Endothelial cell (in vitro differentiated cells): ENCODE data around the gene PTPRN2. TPM values are rescaled to one million over a fixed set of nuclear protein-coding genes. Genes with fewer than 3 reads are reported as not detected.

Source experiments
- DNase-seq: peaks from one replicate; pipeline ENCODE4 v3.0.0; 2021; ENCODE audit warnings: low spot score
- H3K27ac Mint-ChIP-seq: one replicate; pipeline ENCODE4 v1.8.0; 2021; ENCODE audit warnings: mixed read lengths, inconsistent platforms; ENCODE audit not compliant: unreplicated experiment
- H3K27me3 Mint-ChIP-seq: one replicate; pipeline ENCODE4 v1.8.0; 2021; ENCODE audit warnings: mild to moderate bottlenecking, moderate library complexity, mixed read lengths, inconsistent platforms; ENCODE audit not compliant: unreplicated experiment
- H3K36me3 Mint-ChIP-seq: one replicate; pipeline ENCODE4 v1.8.0; 2021; ENCODE audit warnings: mild to moderate bottlenecking, low read depth, mixed read lengths, inconsistent platforms; ENCODE audit not compliant: unreplicated experiment
- H3K4me1 Mint-ChIP-seq: one replicate; pipeline ENCODE4 v1.8.0; 2021; ENCODE audit warnings: mild to moderate bottlenecking, mixed read lengths, inconsistent platforms; ENCODE audit not compliant: unreplicated experiment
- H3K4me3 Mint-ChIP-seq: one replicate; pipeline ENCODE4 v1.8.0; 2021; ENCODE audit warnings: mild to moderate bottlenecking, mixed read lengths, inconsistent platforms; ENCODE audit not compliant: unreplicated experiment
- H3K9me3 Mint-ChIP-seq: one replicate; pipeline ENCODE4 v1.8.0; 2021; ENCODE audit warnings: mixed read lengths, inconsistent platforms; ENCODE audit not compliant: unreplicated experiment
- total RNA-seq: library from RNA; stranded (reverse); fragmentation: NEBNext Ultra II Directional; extraction: Animal tissue kit (Norgen Biotek cat#: 25700); gene quantifications from one replicate; pipeline ENCODE4 v1.2.1, GENCODE V29; 2021; ENCODE audit not compliant: unreplicated experiment
- TF ChIP-seq, protein P1 (sequence below): fragments of 200-600 bp; sonication (generic); IDR thresholded peaks from one replicate; pipeline ENCODE4 v1.5.0; 2021; ENCODE audit warnings: antibody characterized with exemption; ENCODE audit not compliant: unreplicated experiment

The PTPRN2 gene
- total RNA-seq, 1 donor from 2014 or later: 0.18 TPM

DNA sequence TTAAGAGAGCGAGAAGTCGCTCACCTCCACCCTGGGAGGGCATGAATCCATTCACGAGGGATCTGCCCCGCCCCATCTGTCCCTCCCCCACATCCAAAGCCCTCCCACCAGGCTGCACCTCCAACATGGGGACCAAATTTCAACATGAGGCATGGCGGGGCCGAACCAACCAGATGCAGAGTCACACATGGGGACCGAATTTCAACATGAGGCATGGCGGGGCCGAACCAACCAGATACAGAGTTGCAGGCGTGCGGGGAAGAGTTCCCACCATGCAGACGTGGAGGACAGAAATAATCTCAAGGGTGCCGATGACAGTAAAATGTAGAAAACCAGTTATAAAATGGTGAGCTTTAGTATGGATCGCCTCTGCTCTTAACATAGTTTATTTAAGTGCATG, 686.5 kb downstream of the PTPRN2 start:
- TF ChIP-seq, protein P1, sequence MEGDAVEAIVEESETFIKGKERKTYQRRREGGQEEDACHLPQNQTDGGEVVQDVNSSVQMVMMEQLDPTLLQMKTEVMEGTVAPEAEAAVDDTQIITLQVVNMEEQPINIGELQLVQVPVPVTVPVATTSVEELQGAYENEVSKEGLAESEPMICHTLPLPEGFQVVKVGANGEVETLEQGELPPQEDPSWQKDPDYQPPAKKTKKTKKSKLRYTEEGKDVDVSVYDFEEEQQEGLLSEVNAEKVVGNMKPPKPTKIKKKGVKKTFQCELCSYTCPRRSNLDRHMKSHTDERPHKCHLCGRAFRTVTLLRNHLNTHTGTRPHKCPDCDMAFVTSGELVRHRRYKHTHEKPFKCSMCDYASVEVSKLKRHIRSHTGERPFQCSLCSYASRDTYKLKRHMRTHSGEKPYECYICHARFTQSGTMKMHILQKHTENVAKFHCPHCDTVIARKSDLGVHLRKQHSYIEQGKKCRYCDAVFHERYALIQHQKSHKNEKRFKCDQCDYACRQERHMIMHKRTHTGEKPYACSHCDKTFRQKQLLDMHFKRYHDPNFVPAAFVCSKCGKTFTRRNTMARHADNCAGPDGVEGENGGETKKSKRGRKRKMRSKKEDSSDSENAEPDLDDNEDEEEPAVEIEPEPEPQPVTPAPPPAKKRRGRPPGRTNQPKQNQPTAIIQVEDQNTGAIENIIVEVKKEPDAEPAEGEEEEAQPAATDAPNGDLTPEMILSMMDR: no peak
- Mint-ChIP-seq H3K27me3 (peaks cover 19% of the 10 kb centered on the region), H3K4me3 (no peak overlapping the region), H3K9me3 (peaks cover 47% of the 10 kb centered on the region), H3K4me1 (no peaks in the 10 kb centered on the region), H3K27ac (no peak overlapping the region), H3K36me3 (peaks cover 20% of the 10 kb centered on the region)
- DNase-seq: no peak

DNA sequence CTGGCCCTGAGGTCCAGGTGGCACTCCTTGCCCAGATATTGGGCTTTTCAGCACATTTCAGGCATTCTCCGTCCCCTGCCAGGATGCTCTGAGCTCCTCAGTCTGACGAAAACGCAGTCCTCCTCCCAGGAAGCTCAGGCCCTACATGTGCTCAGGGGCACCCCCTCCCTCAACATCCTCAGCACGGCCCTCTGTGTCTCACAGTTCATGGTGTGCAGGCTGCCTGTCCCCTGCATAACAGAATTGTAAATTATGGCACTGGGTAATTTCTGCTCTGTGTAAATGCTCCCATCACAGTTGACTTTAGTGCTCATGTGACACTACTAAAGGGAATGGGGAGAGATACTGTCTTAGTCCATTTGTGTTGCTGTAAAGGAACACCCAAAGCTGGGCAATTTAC, 687.1 kb downstream of the PTPRN2 start:
- H3K27ac Mint-ChIP-seq: no peak overlapping the region
- peaks cover 22% of the 10 kb centered on the region for H3K36me3 Mint-ChIP-seq
- DNase-seq: no peak
- peaks cover 19% of the 10 kb centered on the region for H3K27me3 Mint-ChIP-seq
- H3K4me1 Mint-ChIP-seq: no peaks in the 10 kb centered on the region
- H3K9me3 Mint-ChIP-seq: peaks cover 51% of the 10 kb centered on the region
- H3K4me3 Mint-ChIP-seq: no peak overlapping the region
- TF ChIP-seq, protein P1: no peak

GRCh38 chr7:157900011-157900410, 687.6 kb downstream of the PTPRN2 start:
- TF ChIP-seq, protein P1: no peak
- Mint-ChIP-seq H3K4me1 (no peaks in the 10 kb centered on the region), H3K4me3 (no peak overlapping the region), H3K27me3 (peaks cover 21% of the 10 kb centered on the region), H3K27ac (no peak overlapping the region), H3K36me3 (peaks cover 26% of the 10 kb centered on the region), H3K9me3 (peaks cover 54% of the 10 kb centered on the region)
- no peak for DNase-seq

- Mint-ChIP-seq H3K36me3 (peaks cover 25% of the 10 kb centered on the region), H3K4me1 (no peaks in the 10 kb centered on the region), H3K9me3 (peaks cover 52% of the 10 kb centered on the region), H3K27me3 (peaks cover 19% of the 10 kb centered on the region), H3K27ac (no peak overlapping the region), H3K4me3 (no peak overlapping the region)
- TF ChIP-seq, protein P1: no peak
- DNase-seq: no peak
Measured at GRCh38 chr7:157898802-157899505, 688.7 kb downstream of the PTPRN2 start.

GRCh38 chr7:157898261-157898660, 689.4 kb downstream of the PTPRN2 start:
- H3K36me3 Mint-ChIP-seq: peaks cover 24% of the 10 kb centered on the region
- no peaks in the 10 kb centered on the region for H3K4me1 Mint-ChIP-seq
- DNase-seq: no peak
- H3K9me3 Mint-ChIP-seq: peaks cover 48% of the 10 kb centered on the region
- TF ChIP-seq, protein P1: no peak
- H3K27ac Mint-ChIP-seq: no peak overlapping the region
- H3K4me3 Mint-ChIP-seq: no peak overlapping the region
- peaks cover 13% of the 10 kb centered on the region for H3K27me3 Mint-ChIP-seq
